Fibroblast of peridontal ligament (primary cell): ENCODE results near the gene FGF2.
A peak's percentile ranks its signal among the peaks of the same experiment; 100 is the strongest.
"Not testable (repeated sequence)": the region's sequence is repeated elsewhere in the genome, so short reads cannot be mapped to it uniquely, and the experiment has no call there.

Source experiments
- DNase-seq: peaks from one replicate; pipeline ENCODE4 v3.0.0-alpha.2; 2010; ENCODE audit errors: extremely low read depth

The FGF2 gene

DNA sequence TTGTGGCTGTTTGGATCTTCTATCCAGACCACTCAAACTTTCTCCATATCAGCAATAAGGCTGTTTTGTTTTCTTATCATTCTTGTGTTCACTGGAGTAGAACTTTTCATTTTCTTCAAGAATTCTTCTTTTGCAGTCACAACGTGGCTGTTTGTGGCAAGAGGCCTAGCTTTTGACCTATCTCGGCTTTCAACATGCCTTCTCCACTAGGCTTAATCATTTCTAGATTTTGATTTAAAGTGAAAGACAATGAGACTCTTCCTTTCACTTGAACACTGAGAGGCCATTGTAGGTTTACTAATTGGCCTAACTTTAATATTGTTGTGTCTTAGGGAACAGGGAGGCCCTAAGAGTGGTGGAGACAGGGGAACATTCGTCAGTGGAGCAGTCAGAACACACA, 19.1 kb downstream of the FGF2 start:
- no peak for DNase-seq

- DNase-seq: no peak
Measured at GRCh38 chr4:122847931-122848330, 21.3 kb downstream of the FGF2 start.

DNA sequence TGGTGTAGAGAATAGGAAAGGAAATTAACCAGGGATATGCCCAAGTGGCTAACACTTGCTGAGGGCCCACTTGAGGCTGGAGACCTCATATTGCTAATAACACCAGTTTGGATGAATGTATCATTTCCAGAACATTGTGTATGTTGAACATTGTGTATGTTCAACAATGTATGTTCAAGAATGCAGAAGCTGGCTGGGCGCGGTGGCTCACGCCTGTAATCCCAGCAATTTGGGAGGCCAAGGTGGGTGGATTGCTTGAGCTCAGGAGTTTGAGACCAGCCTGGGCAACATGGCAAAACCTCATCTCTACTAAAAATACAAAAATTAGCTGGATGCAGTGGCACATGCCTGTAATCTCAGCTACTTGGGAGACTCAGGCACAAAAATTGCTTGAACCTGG, 23.2 kb downstream of the FGF2 start:
- DNase-seq: not testable (repeated sequence)

GRCh38 chr4:122851568-122851967, 24.9 kb downstream of the FGF2 start:
- no peak for DNase-seq

DNA sequence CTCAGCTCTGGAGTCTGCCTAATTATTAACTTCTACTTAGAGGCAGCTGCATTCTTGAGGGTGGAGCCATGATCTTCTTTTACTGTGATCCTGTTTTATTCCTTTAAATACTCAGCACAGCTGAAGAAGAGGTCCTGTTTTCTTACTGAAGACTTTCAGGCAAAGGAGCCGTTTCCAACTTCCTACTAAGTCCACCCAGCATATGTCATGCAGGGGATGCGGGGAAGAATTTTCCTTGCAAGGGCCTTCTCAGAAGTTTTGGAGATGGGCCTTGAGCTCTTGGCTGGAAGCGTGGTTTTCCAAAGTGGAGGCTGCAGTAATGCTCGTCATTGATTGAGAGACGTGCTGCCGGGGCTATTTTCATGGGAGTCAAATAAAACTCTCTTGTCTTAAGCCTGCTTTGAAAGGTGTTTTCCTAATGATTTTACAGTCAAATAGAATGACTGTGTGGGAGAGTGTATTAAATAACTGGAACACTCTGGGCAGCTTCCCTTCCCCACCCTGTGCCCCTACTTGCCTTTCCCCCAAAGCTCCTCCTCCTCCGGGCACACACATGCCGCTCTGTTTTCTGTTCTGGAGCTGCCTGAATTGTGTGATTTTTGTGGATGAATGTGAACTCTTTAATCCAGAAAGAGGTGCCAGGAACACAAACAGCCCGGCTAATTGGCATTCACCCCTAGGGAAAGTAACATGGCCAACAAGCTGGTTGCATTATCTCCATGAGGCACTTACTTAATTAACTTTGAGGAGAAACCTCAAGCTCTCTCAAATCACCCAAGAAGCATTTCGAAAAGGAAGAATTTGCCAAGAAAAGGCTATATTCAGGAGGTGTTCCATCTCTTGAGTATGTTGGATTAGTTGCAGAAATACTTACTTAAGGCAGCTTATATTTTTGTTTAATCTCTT, 28.1 kb downstream of the FGF2 start:
- DNase-seq: peak; percentile 49

DNA sequence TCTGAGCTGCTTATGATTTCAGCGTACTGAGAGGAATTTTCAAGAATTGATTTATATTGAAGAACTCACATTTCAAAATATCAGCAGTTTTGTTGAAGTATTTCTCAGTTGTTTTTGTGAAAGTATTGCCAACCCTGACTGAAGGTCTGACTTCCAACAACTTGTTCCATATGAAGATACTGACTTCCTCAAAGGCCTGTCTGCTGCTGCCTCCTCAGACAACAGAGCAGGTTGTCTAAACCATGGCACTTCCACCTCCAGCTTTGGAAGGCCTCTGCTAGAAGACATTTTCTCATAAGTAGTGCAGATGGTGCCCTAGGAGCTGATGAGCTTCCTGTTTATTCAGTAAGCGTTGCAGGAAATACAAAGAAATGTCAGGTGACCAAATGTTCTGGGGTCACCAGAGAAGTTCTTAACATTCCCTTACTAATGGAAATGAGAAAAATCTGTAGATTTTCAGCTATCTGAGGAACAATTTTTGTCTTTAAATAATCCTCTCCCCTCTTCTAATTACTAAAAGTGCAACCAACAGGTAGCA, 28.8 kb downstream of the FGF2 start:
- DNase-seq: no peak

DNA sequence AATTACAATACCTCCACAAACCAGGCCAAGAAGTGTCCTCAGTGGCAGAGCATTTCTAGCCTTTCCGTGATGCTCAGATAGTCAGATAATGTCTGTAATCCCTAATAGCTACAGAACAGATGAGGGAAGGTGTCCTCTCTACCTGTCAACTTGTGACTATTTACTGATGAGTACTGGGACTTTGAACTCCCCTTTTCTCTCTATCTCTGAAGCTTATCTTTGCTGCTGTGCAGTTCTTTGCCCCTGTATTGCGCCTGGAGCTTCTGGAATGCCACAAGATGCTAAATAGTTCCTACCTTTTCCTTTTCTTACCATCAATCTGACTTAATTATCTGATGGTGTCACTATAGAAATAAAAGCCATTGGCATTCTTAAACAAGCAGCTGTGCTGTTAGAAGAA, 30.5 kb downstream of the FGF2 start:
- DNase-seq: no peak

DNA sequence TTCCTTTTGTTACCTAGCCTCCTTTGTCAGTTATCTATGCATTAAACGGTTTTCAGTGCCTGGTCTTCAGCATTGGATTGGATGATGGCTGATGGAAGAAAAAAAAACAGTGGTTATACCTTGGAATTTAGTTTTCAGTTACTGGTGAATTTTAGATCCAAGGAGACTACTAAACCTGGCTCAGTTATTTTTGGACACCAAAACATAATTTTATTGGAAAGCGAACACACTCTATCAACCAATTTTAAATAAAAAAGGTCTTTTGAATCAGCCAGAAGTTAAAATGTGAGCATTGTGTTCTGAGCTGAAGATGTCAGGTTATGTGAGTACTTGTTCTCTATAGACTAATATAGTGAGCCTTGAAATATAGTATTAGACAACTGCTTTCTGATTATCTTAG, 32.1 kb downstream of the FGF2 start:
- no peak for DNase-seq

- DNase-seq: no peak
Measured at GRCh38 chr4:122861172-122861943, 34.7 kb downstream of the FGF2 start.

DNA sequence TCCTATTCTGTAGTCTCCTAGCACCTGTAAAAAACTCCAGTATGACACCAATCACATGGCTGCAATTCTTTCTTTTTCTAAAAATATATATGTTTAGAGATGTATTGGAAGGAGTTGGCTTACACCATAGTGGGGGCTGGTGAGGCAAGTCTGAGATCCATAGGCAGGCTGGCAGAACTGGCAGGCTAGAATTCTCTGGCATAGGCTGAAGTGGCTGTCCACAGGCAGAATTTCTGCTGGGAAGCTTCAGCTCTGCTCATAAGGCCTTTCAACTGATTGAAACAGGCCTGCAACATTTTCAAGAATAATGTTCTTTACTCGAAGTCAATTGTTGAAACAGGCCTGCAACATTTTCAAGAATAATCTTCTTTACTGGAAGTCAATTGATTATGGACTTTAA, 37.0 kb downstream of the FGF2 start:
- no peak for DNase-seq

DNA sequence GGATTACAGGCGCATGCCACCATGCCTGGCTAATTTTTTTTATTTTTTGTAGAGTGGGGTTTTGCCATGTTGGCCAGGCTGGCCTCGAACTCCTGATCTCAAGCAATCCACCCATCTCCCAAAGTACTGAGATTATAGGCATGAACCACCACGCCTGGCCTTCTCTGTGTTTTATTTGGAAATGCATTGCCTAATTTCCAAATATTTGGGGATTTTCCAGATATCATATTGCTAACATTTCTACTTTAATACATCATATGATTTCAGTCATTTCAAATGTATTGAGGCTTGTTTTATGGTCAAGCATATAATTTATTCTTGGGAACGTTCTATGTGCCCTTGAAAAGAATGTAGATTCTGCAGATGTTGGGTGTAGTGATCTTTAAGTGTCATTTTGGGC, 38.8 kb downstream of the FGF2 start:
- peak; percentile 56 for DNase-seq

- DNase-seq: not testable (repeated sequence)
Measured at GRCh38 chr4:122868235-122868634, 41.6 kb downstream of the FGF2 start.

DNA sequence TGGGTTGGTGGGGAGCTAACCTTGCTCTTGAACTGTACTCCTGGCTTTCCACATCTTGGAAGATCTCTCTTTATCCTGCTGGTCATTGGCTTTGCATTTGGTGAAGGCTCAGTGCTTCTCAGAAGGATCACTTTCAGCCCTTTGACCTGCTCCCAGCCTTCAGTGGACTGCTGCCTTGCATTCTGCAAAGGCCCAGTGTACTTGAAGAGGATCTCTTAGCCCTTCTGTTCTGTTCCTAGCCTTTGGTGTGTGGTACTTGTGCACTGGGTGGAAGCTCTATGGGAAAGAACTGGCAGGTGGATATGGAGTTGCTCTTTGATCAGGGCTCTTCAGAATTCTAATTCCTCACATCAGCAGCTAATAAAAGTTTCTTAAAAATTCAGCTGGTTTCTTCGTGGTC, 46.5 kb downstream of the FGF2 start:
- DNase-seq: no peak

DNA sequence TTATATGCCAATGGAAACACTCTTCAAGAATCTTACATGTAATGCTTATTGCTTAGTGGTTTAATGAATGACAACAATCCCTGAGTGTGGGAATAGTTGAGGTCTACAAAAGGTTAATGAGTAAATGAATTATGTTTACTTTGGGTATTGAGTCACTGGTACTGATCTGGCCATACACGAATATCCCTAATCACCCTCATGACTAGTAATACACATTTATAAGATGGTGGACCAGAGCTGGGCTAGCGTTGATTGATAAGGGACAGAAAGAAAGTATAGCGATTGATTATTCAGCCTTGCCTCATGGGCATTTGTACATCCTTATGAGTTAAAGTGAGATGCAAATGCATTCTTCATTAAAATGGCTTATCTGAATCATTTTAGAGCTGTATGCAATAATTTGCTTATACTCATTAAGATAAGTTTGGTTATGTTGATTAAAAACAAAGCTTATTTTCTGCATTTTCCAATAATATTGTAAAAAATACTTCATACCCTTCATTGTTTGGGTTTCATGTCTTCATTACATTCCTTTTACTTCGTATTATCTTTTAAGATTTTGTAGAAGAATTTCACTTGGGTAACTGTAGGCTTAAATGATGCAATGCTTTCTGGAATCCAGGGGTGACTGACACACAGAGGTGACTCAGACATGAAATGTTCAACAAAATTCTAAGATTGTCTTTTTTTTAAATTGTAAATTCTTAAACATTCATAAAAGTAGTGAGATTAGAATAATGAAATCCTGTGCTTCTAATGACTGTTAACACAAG, 47.4 kb downstream of the FGF2 start:
- DNase-seq: peak; percentile 90

- no peak for DNase-seq
Measured at GRCh38 chr4:122875949-122876348, 49.3 kb downstream of the FGF2 start.

- DNase-seq: peak; percentile 45
Measured at GRCh38 chr4:122876456-122876855, 49.8 kb downstream of the FGF2 start.

DNA sequence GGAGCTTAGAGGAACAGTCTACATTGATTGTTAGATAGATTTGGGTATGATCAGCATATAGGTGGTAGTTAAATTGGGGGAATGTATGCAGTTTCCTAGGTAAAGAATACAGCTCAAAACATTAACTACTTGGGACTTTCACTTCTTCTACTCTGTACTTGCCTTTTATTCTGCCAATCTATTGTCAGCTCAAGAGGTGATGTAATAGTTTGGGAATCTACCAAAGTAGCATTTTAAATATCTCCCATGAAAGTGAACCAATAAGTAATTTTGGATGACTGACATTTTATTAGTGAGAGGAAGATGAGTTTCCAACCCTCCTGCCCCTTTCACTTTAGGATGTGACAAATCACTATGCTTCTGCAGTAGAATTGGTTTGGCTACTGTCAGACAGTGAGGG, 52.4 kb downstream of the FGF2 start:
- no peak for DNase-seq

DNA sequence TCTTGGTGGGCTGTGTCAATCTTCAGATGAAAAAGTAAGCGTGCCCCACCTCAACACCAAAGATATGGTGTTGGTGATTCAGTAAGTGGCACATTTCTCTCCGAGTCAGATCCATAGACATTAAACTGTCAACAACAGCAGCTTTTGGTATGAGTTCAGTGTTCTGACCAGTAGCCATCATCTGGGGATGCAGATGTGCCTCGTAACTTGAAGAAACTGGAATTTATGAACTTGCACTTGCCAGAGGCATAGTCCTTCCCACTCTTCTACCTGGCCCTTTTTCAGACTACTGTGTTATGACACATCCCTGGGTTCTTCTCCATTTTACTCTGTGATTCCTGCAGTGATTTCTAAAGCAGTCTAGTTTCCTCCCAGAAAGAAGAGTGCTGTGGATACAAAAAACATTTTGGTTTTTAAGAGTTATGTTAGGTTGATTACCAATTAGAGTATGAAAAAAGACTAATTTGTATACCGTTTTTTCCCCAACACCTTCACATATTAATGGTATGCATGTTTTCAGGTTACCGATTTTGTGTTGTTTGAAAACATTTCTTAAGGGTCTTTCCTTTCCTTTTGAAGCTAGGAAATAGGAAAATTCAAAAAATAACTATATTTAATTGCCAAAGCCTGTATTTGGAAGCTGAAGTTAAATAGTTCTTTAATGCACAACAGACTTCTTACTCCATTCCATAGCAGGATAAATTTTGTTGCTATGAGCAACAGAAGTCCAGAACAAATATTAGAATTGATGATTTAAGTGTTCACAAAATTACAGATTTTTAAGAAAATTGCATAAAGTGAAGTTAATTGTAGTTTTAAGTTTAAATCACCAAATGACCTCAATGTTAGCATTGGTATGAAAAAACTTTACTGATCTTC, 56.5 kb downstream of the FGF2 start:
- DNase-seq: no peak

DNA sequence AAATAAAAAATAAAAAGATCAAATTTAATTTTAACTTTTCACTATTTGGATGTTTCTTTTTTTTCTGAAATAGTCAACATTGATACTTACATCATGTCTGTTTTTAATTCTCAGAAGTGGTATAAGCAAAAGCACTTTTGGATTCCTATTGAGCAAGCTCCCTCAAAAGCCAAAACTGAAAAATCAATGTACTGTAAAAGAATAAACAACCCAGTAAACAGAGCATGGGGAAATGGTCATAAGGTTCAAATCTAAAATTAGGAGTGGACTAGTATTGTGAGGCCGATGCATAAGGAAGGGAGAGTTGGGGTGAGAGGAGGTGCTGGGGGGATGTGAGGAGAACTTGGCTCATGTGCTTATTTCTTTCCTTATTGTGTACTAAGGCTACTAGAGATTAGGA, 57.9 kb downstream of the FGF2 start:
- peak; percentile 76 for DNase-seq

DNA sequence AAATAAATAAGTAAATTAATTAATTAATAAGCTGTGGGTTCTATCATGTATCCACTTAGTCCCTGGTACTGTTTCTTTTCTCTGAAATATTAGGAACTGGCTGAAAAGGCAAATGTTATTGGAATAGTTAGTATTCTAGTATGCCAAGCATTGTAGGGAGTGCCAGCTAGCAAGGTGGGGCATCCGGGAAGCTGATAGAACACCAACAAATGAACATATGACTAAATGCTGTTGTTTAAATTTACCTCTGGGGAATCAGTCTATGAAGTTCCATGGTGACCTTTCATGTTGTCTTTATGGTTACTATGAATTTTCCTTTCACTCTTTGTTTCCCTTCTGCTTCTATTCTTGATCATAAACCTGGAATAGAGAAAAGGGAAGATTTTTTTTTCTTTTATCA, 63.1 kb downstream of the FGF2 start:
- no peak for DNase-seq
